Upper lobe of left lung (tissue), 6 donors: ENCODE results near the gene PNPLA7. TPM values are rescaled to one million over a fixed set of nuclear protein-coding genes. Genes with fewer than 3 reads are reported as not detected.

Source experiments
- ATAC-seq, 2 donors: fragments of 200-7000 bp; cut with Tn5 transposase; one replicate each; pipeline ENCODE4 v1.9.1; 2022; ENCODE audit warnings: mild to moderate bottlenecking in 2 of 2, moderate library complexity in 2 of 2; ENCODE audit not compliant: low FRiP score in 2 of 2
- DNase-seq, 2 donors: peaks; one replicate each; pipeline ENCODE4 v3.0.0-alpha.2; 2019 to 2020
- H3K27ac ChIP-seq, 4 donors: fragments of 200-600 bp; sonication (generic); one replicate each; pipeline ENCODE4 v1.5.1; 2016 to 2019
- H3K27me3 ChIP-seq, 4 donors: fragments of 200-600 bp; sonication (generic); one replicate each; pipeline ENCODE4 v1.5.1; 2017 to 2019
- H3K36me3 ChIP-seq, 4 donors: fragments of 200-600 bp; sonication (generic); one replicate each; pipeline ENCODE4 v1.5.1; 2016 to 2019
- H3K4me1 ChIP-seq, 4 donors: fragments of 200-600 bp; sonication (generic); one replicate each; pipeline ENCODE4 v1.5.1; 2018 to 2019
- H3K4me3 ChIP-seq, 4 donors: fragments of 200-600 bp; sonication (generic); one replicate each; pipeline ENCODE4 v1.5.1; 2017 to 2019; ENCODE audit warnings: mild to moderate bottlenecking in 2 of 4, moderate library complexity in 1 of 4
- H3K9me3 ChIP-seq, 4 donors: fragments of 200-600 bp; sonication (generic); one replicate each; pipeline ENCODE4 v1.5.1; 2018 to 2019
- CTCF ChIP-seq, 6 experiments: fragments of 450-650 bp in 4 of 6; fragments of 200-600 bp in 2 of 6; sonication (generic) in 2 of 6; IDR thresholded peaks; one replicate each; pipeline ENCODE4 v1.5.1; 2016 to 2019; ENCODE audit warnings: antibody characterized with exemption in 6 of 6
- EP300 ChIP-seq, 4 donors: sonication (generic); formaldehyde crosslinking; IDR thresholded peaks; one replicate each; pipeline ENCODE4 v1.5.1; 2017; ENCODE audit warnings: antibody characterized with exemption in 4 of 4, control low read depth in 2 of 4
- POLR2A ChIP-seq, 4 donors: fragments of 450-650 bp; IDR thresholded peaks; one replicate each; pipeline ENCODE4 v1.5.1; 2016 to 2017; ENCODE audit warnings: antibody characterized with exemption in 4 of 4, mild to moderate bottlenecking in 2 of 4
- POLR2AphosphoS5 ChIP-seq, 2 donors: sonication (generic); formaldehyde crosslinking; IDR thresholded peaks; one replicate each; pipeline ENCODE4 v1.5.1; 2017; ENCODE audit warnings: antibody characterized with exemption in 2 of 2
- WGBS, 2 donors: methylation state at CpG; one replicate each; pipeline ENCODE4 v1.1.5; 2017 to 2018; 5-methylcytosine and 5-hydroxymethylcytosine counted together
- total RNA-seq, 6 donors: library from RNA; depleted of rRNA in 4 of 6; stranded (reverse); fragments of >200 nt in 4 of 6; gene quantifications; one replicate each; pipeline versions ENCODE4 v1.1.0 to v1.2.1, GENCODE V29; 2016 to 2021
- donor health status: DM: no; HTN: no; CAD: no; lungs with moderate emphysema.
- donor health status: DM: no; HTN: yes; CAD: no; lungs with severe emphysema.

PNPLA7 gene
- total RNA-seq, 6 donors from 2014 or later: 6.0 to 104 (median 14.0) TPM

GRCh38 chr9:137581361-137582285, 31.4 kb upstream of the PNPLA7 start:
- H3K36me3 ChIP-seq: peaks cover 0 to 40% (median 27%) of the 10 kb centered on the region in 4 donors
- peak in 1 of 2 donors; percentile 55 for DNase-seq
- no peak for TF ChIP-seq POLR2A (IDR thresholded peaks at IDR 0.05)
- TF ChIP-seq CTCF (IDR thresholded peaks at IDR 0.05): no peak
- TF ChIP-seq POLR2AphosphoS5 (IDR thresholded peaks at IDR 0.05): no peak
- WGBS, 2 donors: 88% methylated on average over 15 to 22 of the region's 22 CpGs
- no peak overlapping the region for H3K4me3 ChIP-seq
- H3K9me3 ChIP-seq: no peaks in the 10 kb centered on the region
- H3K27ac ChIP-seq: no peak overlapping the region
- no peak for ATAC-seq
- no peaks in the 10 kb centered on the region for H3K27me3 ChIP-seq
- H3K4me1 ChIP-seq: peaks cover 16 to 26% (median 23%) of the 10 kb centered on the region in 4 donors

GRCh38 chr9:137580954-137581322, 30.7 kb upstream of the PNPLA7 start:
- peaks cover 0 to 39% (median 25%) of the 10 kb centered on the region in 4 donors for H3K36me3 ChIP-seq
- no peak for ATAC-seq
- WGBS, 2 donors: 93 to 97% methylated on average over 4 of the region's 4 CpGs

GRCh38 chr9:137580209-137580953, 30.2 kb upstream of the PNPLA7 start:
- DNase-seq (no peak), ATAC-seq (no peak)
- Histone ChIP-seq H3K27ac (no peak overlapping the region), H3K4me1 (peaks cover 23 to 34% (median 29%) of the 10 kb centered on the region in 4 donors), H3K36me3 (peaks cover 0 to 39% (median 23%) of the 10 kb centered on the region in 4 donors), H3K27me3 (no peaks in the 10 kb centered on the region), H3K9me3 (no peaks in the 10 kb centered on the region), H3K4me3 (no peak overlapping the region)
- TF ChIP-seq POLR2A (IDR thresholded peaks at IDR 0.05) (no peak), POLR2AphosphoS5 (IDR thresholded peaks at IDR 0.05) (no peak), EP300 (IDR thresholded peaks at IDR 0.05) (no peak), CTCF (IDR thresholded peaks at IDR 0.05) (no peak)
- 85 to 97% methylated on average over 17 to 23 of the region's 23 CpGs for WGBS, 2 donors

More at GRCh38 chr9:137580954-137581322, 30.7 kb upstream of the PNPLA7 start:
- Histone ChIP-seq H3K9me3 (no peaks in the 10 kb centered on the region), H3K27me3 (no peaks in the 10 kb centered on the region), H3K4me3 (no peak overlapping the region), H3K27ac (no peak overlapping the region), H3K4me1 (peaks cover 23 to 33% (median 26%) of the 10 kb centered on the region in 4 donors)
- no peak for DNase-seq
- TF ChIP-seq POLR2AphosphoS5 (IDR thresholded peaks at IDR 0.05): no peak
- TF ChIP-seq CTCF (IDR thresholded peaks at IDR 0.05): no peak
- TF ChIP-seq EP300 (IDR thresholded peaks at IDR 0.05): no peak
- no peak for TF ChIP-seq POLR2A (IDR thresholded peaks at IDR 0.05)

- H3K4me3 ChIP-seq: peak overlapping the region; percentile 0 to 97 (median 82)
- peak in 1 of 2 donors; percentile 75 for DNase-seq
- H3K27ac ChIP-seq: peak overlapping the region; percentile 68 to 82 (median 78)
- peaks cover 23 to 34% (median 29%) of the 10 kb centered on the region in 4 donors for H3K4me1 ChIP-seq
- ATAC-seq: peak in 1 of 2 donors; percentile 44
- WGBS, 2 donors: 49 to 61% methylated on average over 15 to 17 of the region's 19 CpGs
- peaks cover 5 to 46% (median 31%) of the 10 kb centered on the region in 4 donors for H3K36me3 ChIP-seq
- no peaks in the 10 kb centered on the region for H3K9me3 ChIP-seq
- H3K27me3 ChIP-seq: no peaks in the 10 kb centered on the region
- TF ChIP-seq POLR2A (IDR thresholded peaks at IDR 0.05) (no peak), POLR2AphosphoS5 (IDR thresholded peaks at IDR 0.05) (no peak), EP300 (IDR thresholded peaks at IDR 0.05) (no peak), CTCF (IDR thresholded peaks at IDR 0.05) (no peak)
These were observed 29.0 kb upstream of the PNPLA7 start for GRCh38 chr9:137579259-137579604.
